HepG2 (cell line): ENCODE data around the gene ETF1. TPM values are rescaled to one million over a fixed set of nuclear protein-coding genes. Genes with fewer than 3 reads are reported as not detected.

Source experiments
- CAMTA2 ChIP-seq: sonication (generic); formaldehyde crosslinking; IDR thresholded peaks from 2 replicates; pipeline ENCODE4 v1.4.0; 2020; ENCODE audit warnings: mild to moderate bottlenecking, missing genetic modification reagents, borderline replicate concordance
- FOXP1 ChIP-seq, 2 experiments: fragments of 450-650 bp in 1 of 2; IDR thresholded peaks; 2 replicates each; pipeline ENCODE4 v1.6.1; 2017 to 2018; ENCODE audit warnings: antibody characterized with exemption in 1 of 2
- HNRNPUL1 ChIP-seq: fragments of 200-400 bp; formaldehyde crosslinking; IDR thresholded peaks from 2 replicates; pipeline ENCODE4 v1.6.1; 2017; ENCODE audit warnings: low read depth, mild to moderate bottlenecking, low read length, moderate library complexity
- NFATC3 ChIP-seq: sonication (generic); formaldehyde crosslinking; IDR thresholded peaks from 2 replicates; pipeline ENCODE4 v1.5.1; 2020; ENCODE audit warnings: mild to moderate bottlenecking, missing genetic modification reagents
- NR2F2 ChIP-seq: IDR thresholded peaks from 2 replicates; pipeline ENCODE4 v1.6.1; 2012; ENCODE audit warnings: low read depth, inconsistent platforms, borderline replicate concordance
- POLR2A ChIP-seq, 2 experiments: IDR thresholded peaks; 2 replicates each; pipeline ENCODE4 v1.6.1; 2011; ENCODE audit warnings: low read depth in 2 of 2, low read length in 2 of 2, mild to moderate bottlenecking in 1 of 2, moderate library complexity in 1 of 2; ENCODE audit not compliant: insufficient read depth in 1 of 2
- RBM22 ChIP-seq: fragments of 200-400 bp; formaldehyde crosslinking; optimal IDR thresholded peaks from 2 replicates; pipeline ENCODE3; 2017; ENCODE audit warnings: mild to moderate bottlenecking, low read length, moderate library complexity
- RELA ChIP-seq: sonication (generic); formaldehyde crosslinking; IDR thresholded peaks from 2 replicates; pipeline ENCODE4 v1.4.0; 2020; ENCODE audit warnings: missing genetic modification reagents
- SPEN ChIP-seq: sonication (generic); formaldehyde crosslinking; IDR thresholded peaks from 2 replicates; pipeline ENCODE4 v1.5.1; 2020; ENCODE audit warnings: low read depth, mild to moderate bottlenecking, missing genetic modification reagents
- TSC22D2 ChIP-seq: sonication (generic); formaldehyde crosslinking; IDR thresholded peaks from 2 replicates; pipeline ENCODE4 v1.5.1; 2020; ENCODE audit warnings: missing genetic modification reagents, mild to moderate bottlenecking, borderline replicate concordance
- ZNF432 ChIP-seq: sonication (generic); formaldehyde crosslinking; IDR thresholded peaks from 2 replicates; pipeline ENCODE4 v1.5.0; 2020; ENCODE audit warnings: missing genetic modification reagents, mild to moderate bottlenecking, borderline replicate concordance
- polyA plus RNA-seq, 8 experiments: library from polyadenylated mRNA; depleted of rRNA in 3 of 8; stranded (reverse) in 7 of 8; unstranded in 1 of 8; fragments of >200 nt; fragmentation: Illumina TruSeq in 4 of 8; extraction: Trizol in 4 of 8; gene quantifications; 2 replicates each; pipeline versions ENCODE4 v1.2.1 to v1.2.3, GENCODE V29; 2011 to 2016; ENCODE audit warnings: low read depth in 4 of 8, missing spikeins in 1 of 8, mixed read lengths in 1 of 8; ENCODE audit not compliant: insufficient read depth in 1 of 8
- total RNA-seq, 5 experiments: library from RNA; depleted of rRNA; stranded (reverse); fragments of >200 nt; fragmentation: Illumina TruSeq; extraction: Trizol; gene quantifications; 2 replicates each; pipeline ENCODE4 v1.2.3, GENCODE V29; 2016; ENCODE audit warnings: low read depth in 1 of 5
- TF ChIP-seq, protein P1 (sequence below): sonication (generic); formaldehyde crosslinking; IDR thresholded peaks from 2 replicates; pipeline ENCODE4 v1.4.0; 2020; ENCODE audit warnings: missing genetic modification reagents
- TF ChIP-seq, protein P2 (sequence below): sonication (generic); formaldehyde crosslinking; IDR thresholded peaks from 2 replicates; pipeline ENCODE4 v1.4.0; 2020; ENCODE audit warnings: mild to moderate bottlenecking, missing genetic modification reagents
- TF ChIP-seq, protein P3 (sequence below): sonication (generic); formaldehyde crosslinking; IDR thresholded peaks from 2 replicates; pipeline ENCODE4 v1.4.0; 2020; ENCODE audit warnings: missing genetic modification reagents, borderline replicate concordance

ETF1 gene
- total and polyA plus RNA-seq, 2 of the 13 experiments (the other 11 are each of a cell fraction or from before 2014, with no cell fraction given) = 52.1 to 184 TPM

DNA sequence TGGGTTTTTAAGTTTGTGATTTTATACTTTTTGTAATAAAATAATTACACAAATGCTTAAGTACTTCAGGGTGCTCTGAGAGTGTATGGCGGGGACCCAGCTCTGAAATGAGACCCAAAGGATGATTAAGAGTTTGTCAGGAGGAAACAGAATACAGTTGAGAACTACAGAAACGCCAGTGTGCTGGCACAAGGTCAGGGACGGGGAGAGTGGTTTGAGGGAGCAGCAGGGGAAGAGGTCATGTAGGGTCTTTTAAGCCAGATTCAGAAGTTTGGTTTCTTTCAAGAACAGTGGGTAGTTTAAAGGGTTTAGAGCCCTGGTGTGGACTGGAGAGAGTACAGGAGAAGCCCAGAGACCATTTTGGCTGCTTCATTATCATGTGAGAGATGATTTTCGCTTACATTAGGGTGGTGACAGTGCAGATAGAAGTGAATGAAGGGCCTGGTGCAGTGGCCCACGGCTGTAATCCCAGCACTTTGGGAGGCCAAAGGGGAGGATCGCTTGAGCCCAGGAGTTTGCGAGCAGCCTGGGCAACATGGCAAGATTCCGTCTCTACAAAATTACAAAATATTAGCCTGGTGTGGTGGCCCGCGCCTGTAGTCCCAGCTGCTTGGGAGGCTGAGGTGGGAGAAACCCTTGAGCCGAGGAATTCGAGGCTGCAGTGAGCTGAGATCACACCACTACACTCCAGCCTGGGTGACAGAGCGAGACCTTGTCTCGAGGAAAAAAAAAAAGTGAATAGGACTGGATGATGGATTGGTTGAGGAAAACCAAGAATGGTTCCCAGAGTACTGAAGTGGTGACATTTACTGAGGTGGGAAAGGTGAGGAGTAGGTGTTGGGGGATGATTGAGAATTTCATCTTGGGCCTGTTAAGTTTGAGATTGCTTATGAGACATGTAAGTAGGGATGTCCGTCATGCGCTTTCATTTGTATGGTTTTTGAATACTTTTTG is 1.4 kb upstream of the ETF1 start (continued):
- TF ChIP-seq ZNF432 (CRISPR knock-in tag) = no peak
- no peak for TF ChIP-seq RELA
- TF ChIP-seq POLR2A (IDR thresholded peaks at IDR 0.05; ENCODE audit: insufficient read depth in 1 of 2, low read depth in 2 of 2, low read length in 2 of 2) = peak in 1 of 2 experiments; percentile 36; a peak in 1 of 4 replicates
- no peak for TF ChIP-seq NFATC3 (CRISPR knock-in tag)
- TF ChIP-seq NR2F2 = no peak
- TF ChIP-seq, protein P1, sequence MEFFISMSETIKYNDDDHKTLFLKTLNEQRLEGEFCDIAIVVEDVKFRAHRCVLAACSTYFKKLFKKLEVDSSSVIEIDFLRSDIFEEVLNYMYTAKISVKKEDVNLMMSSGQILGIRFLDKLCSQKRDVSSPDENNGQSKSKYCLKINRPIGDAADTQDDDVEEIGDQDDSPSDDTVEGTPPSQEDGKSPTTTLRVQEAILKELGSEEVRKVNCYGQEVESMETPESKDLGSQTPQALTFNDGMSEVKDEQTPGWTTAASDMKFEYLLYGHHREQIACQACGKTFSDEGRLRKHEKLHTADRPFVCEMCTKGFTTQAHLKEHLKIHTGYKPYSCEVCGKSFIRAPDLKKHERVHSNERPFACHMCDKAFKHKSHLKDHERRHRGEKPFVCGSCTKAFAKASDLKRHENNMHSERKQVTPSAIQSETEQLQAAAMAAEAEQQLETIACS (CRISPR knock-in tag) = no peak
- no peak for TF ChIP-seq FOXP1 (IDR thresholded peaks at IDR 0.05)
- TF ChIP-seq FOXP1 (CRISPR knock-in tag; IDR thresholded peaks at IDR 0.05) = no peak
- TF ChIP-seq, protein P2, sequence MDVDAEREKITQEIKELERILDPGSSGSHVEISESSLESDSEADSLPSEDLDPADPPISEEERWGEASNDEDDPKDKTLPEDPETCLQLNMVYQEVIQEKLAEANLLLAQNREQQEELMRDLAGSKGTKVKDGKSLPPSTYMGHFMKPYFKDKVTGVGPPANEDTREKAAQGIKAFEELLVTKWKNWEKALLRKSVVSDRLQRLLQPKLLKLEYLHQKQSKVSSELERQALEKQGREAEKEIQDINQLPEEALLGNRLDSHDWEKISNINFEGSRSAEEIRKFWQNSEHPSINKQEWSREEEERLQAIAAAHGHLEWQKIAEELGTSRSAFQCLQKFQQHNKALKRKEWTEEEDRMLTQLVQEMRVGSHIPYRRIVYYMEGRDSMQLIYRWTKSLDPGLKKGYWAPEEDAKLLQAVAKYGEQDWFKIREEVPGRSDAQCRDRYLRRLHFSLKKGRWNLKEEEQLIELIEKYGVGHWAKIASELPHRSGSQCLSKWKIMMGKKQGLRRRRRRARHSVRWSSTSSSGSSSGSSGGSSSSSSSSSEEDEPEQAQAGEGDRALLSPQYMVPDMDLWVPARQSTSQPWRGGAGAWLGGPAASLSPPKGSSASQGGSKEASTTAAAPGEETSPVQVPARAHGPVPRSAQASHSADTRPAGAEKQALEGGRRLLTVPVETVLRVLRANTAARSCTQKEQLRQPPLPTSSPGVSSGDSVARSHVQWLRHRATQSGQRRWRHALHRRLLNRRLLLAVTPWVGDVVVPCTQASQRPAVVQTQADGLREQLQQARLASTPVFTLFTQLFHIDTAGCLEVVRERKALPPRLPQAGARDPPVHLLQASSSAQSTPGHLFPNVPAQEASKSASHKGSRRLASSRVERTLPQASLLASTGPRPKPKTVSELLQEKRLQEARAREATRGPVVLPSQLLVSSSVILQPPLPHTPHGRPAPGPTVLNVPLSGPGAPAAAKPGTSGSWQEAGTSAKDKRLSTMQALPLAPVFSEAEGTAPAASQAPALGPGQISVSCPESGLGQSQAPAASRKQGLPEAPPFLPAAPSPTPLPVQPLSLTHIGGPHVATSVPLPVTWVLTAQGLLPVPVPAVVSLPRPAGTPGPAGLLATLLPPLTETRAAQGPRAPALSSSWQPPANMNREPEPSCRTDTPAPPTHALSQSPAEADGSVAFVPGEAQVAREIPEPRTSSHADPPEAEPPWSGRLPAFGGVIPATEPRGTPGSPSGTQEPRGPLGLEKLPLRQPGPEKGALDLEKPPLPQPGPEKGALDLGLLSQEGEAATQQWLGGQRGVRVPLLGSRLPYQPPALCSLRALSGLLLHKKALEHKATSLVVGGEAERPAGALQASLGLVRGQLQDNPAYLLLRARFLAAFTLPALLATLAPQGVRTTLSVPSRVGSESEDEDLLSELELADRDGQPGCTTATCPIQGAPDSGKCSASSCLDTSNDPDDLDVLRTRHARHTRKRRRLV = no peak
- TF ChIP-seq SPEN (CRISPR knock-in tag) = no peak
- no peak for TF ChIP-seq TSC22D2 (CRISPR knock-in tag)
- no peak for TF ChIP-seq CAMTA2 (CRISPR knock-in tag)
- TF ChIP-seq RBM22 = no peak
- TF ChIP-seq HNRNPUL1 = no peak
- TF ChIP-seq, protein P3, sequence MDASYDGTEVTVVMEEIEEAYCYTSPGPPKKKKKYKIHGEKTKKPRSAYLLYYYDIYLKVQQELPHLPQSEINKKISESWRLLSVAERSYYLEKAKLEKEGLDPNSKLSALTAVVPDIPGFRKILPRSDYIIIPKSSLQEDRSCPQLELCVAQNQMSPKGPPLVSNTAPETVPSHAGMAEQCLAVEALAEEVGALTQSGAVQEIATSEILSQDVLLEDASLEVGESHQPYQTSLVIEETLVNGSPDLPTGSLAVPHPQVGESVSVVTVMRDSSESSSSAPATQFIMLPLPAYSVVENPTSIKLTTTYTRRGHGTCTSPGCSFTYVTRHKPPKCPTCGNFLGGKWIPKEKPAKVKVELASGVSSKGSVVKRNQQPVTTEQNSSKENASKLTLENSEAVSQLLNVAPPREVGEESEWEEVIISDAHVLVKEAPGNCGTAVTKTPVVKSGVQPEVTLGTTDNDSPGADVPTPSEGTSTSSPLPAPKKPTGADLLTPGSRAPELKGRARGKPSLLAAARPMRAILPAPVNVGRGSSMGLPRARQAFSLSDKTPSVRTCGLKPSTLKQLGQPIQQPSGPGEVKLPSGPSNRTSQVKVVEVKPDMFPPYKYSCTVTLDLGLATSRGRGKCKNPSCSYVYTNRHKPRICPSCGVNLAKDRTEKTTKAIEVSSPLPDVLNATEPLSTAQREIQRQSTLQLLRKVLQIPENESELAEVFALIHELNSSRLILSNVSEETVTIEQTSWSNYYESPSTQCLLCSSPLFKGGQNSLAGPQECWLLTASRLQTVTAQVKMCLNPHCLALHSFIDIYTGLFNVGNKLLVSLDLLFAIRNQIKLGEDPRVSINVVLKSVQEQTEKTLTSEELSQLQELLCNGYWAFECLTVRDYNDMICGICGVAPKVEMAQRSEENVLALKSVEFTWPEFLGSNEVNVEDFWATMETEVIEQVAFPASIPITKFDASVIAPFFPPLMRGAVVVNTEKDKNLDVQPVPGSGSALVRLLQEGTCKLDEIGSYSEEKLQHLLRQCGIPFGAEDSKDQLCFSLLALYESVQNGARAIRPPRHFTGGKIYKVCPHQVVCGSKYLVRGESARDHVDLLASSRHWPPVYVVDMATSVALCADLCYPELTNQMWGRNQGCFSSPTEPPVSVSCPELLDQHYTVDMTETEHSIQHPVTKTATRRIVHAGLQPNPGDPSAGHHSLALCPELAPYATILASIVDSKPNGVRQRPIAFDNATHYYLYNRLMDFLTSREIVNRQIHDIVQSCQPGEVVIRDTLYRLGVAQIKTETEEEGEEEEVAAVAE (CRISPR knock-in tag) = 0 out of 2 replicates have a peak, but pooled peaks have one; percentile 32
